Right lobe of liver (tissue), 6 donors: ENCODE measurements around the gene TSPYL2. TPM values are rescaled to one million over a fixed set of nuclear protein-coding genes. Genes with fewer than 3 reads are reported as not detected.
A peak's percentile ranks its signal among the peaks of the same experiment; 100 is the strongest.

Experiments
- ATAC-seq, 4 donors: fragments of 200-7000 bp; cut with Tn5 transposase; one replicate each; pipeline ENCODE4 v1.9.1; 2020; ENCODE audit warnings: mild to moderate bottlenecking in 4 of 4, moderate library complexity in 4 of 4
- DNase-seq, 3 donors: peaks; one replicate each; pipeline ENCODE4 v3.0.0-alpha.2; 2020
- H3K27ac ChIP-seq, 3 donors: fragments of 200-600 bp; one replicate each; pipeline ENCODE4 v1.8.0; 2022
- H3K27me3 ChIP-seq, 2 donors: fragments of 200-600 bp; one replicate each; pipeline ENCODE4 v1.8.0; 2022
- H3K36me3 ChIP-seq, 4 donors: fragments of 200-600 bp; sonication (generic) in 1 of 4; one replicate each; pipeline versions ENCODE4 v1.5.1 to v1.8.0; 2017 to 2022; ENCODE audit warnings: control low read depth in 1 of 4
- H3K4me1 ChIP-seq, 4 donors: fragments of 200-600 bp; sonication (generic) in 1 of 4; one replicate each; pipeline versions ENCODE4 v1.5.1 to v1.8.0; 2017 to 2022; ENCODE audit warnings: control low read depth in 1 of 4
- H3K4me3 ChIP-seq, 3 donors: fragments of 200-600 bp; one replicate each; pipeline ENCODE4 v1.8.0; 2022
- H3K9me3 ChIP-seq, 4 donors: fragments of 200-600 bp; sonication (generic) in 1 of 4; one replicate each; pipeline versions ENCODE4 v1.5.1 to v1.8.0; 2017 to 2022; ENCODE audit warnings: control low read depth in 1 of 4
- POLR2A ChIP-seq: fragments of 450-650 bp; IDR thresholded peaks from one replicate; pipeline ENCODE4 v1.6.1; 2017; ENCODE audit warnings: antibody characterized with exemption, mild to moderate bottlenecking
- WGBS: methylation state at CpG from one replicate; pipeline ENCODE4 v1.1.6; 2018; ENCODE audit warnings: low coverage, low lambda C conversion rate; ENCODE audit not compliant: insufficient coverage; ENCODE audit errors: missing lambda C conversion rate; 5-methylcytosine and 5-hydroxymethylcytosine counted together
- intact Hi-C, 2 donors: fragments of 100-400 bp; cut with DNase I; formaldehyde crosslinking; loops; one replicate each; pipeline versions ENCODE4 v1.11.2 to v1.14.1; 2022
- total RNA-seq, 6 experiments: library from RNA; depleted of rRNA in 2 of 6; stranded (reverse); fragments of >200 nt in 2 of 6; fragmentation: NEBNext Ultra II Directional in 3 of 6; extraction: Animal tissue kit (Norgen Biotek cat#: 25700) in 3 of 6; gene quantifications; one replicate each; pipeline versions ENCODE4 v1.1.0 to v1.2.4, GENCODE V29; 2016 to 2023
- TF ChIP-seq, protein P1 (sequence below), 4 donors: fragments of 200-600 bp in 3 of 4; fragments of 450-650 bp in 1 of 4; IDR thresholded peaks; one replicate each; pipeline versions ENCODE4 v1.5.1 to v1.8.0; 2016 to 2022; ENCODE audit warnings: antibody characterized with exemption in 4 of 4, mild to moderate bottlenecking in 2 of 4
- donor health status: DM: no; HTN: yes; CAD: no.
- donor health status: DM: no; HTN: no; CAD: no.
- donor health status: DM: no; HTN: no; CAD: no.
- donor health status: DM: no; HTN: yes; CAD: no.
- donor health status: DM: no; HTN: yes; CAD: no.

The TSPYL2 gene
- total RNA-seq, 6 experiments from 2014 or later: 2.8 to 8.8 (median 4.9) TPM

DNA sequence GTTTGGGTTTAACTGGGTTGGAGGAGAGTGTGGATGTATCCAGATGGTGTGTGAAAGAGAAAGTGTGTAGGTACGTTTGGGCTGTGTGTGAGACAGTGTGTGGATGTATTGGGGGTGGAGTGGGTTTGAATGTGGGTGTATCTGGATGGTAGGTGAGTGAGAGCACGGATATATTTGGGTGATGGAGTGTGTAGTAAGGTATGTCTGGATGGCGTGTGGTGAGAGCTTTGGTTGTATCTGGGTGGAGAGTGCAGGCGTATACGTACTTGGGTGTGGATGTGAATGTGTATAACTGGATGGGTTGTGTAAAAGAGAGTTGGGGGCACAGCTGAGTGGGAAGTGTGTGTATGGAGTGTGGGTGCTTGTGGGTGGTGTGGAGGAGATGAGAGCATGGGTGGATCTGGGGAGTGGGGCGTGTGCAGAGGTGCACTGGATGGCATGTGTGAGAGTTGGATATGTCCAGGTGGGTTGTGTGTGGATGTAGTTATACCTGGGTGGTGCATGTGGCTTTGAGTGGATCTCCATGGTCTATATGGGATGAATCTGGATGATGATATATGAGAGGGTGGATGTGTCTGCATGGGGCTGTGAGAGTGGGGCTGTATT lies 26.8 kb upstream of the TSPYL2 start:
- TF ChIP-seq POLR2A: no peak
- TF ChIP-seq, protein P1, sequence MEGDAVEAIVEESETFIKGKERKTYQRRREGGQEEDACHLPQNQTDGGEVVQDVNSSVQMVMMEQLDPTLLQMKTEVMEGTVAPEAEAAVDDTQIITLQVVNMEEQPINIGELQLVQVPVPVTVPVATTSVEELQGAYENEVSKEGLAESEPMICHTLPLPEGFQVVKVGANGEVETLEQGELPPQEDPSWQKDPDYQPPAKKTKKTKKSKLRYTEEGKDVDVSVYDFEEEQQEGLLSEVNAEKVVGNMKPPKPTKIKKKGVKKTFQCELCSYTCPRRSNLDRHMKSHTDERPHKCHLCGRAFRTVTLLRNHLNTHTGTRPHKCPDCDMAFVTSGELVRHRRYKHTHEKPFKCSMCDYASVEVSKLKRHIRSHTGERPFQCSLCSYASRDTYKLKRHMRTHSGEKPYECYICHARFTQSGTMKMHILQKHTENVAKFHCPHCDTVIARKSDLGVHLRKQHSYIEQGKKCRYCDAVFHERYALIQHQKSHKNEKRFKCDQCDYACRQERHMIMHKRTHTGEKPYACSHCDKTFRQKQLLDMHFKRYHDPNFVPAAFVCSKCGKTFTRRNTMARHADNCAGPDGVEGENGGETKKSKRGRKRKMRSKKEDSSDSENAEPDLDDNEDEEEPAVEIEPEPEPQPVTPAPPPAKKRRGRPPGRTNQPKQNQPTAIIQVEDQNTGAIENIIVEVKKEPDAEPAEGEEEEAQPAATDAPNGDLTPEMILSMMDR (IDR thresholded peaks at IDR 0.05): no peak
- 67% methylated on average over 6 of the region's 6 CpGs for WGBS
- no peak for DNase-seq
- H3K27me3 ChIP-seq: no peaks in the 10 kb centered on the region
- no peaks in the 10 kb centered on the region for H3K9me3 ChIP-seq
- ATAC-seq: peak in 1 of 4 donors; percentile 34
- H3K27ac ChIP-seq: no peak overlapping the region
- intact Hi-C loops: no loop called here
- no peaks in the 10 kb centered on the region for H3K4me1 ChIP-seq
- H3K36me3 ChIP-seq: no peaks in the 10 kb centered on the region
- H3K4me3 ChIP-seq: no peak overlapping the region

DNA sequence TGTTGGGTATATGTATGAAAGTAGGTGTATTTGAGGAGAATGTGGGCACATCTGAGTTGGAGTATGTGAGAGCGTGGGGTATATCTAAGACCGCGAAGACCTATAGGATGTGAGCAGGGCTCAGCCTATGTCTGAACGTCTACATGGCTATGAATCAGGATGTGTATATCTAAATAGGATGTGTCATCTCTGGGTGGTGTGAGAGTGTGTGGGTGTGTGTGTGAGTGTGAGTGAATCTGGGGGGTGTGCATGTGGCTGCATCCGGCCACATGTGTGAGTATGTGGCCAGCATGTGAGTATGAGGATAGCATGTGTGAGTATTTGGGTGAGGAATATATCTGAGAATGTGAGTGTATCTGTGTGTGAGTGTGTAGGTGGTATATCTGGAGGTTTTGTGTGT lies 25.9 kb upstream of the TSPYL2 start:
- H3K9me3 ChIP-seq: no peaks in the 10 kb centered on the region
- DNase-seq (no peak), ATAC-seq (no peak)
- no peaks in the 10 kb centered on the region for H3K27me3 ChIP-seq
- TF ChIP-seq POLR2A: no peak
- TF ChIP-seq, protein P1 (IDR thresholded peaks at IDR 0.05): no peak
- WGBS: 77% methylated on average over 5 of the region's 5 CpGs
- no peak overlapping the region for H3K4me3 ChIP-seq
- H3K36me3 ChIP-seq: no peaks in the 10 kb centered on the region
- no peaks in the 10 kb centered on the region for H3K4me1 ChIP-seq
- no peak overlapping the region for H3K27ac ChIP-seq
- intact Hi-C loops: no loop called here

DNA sequence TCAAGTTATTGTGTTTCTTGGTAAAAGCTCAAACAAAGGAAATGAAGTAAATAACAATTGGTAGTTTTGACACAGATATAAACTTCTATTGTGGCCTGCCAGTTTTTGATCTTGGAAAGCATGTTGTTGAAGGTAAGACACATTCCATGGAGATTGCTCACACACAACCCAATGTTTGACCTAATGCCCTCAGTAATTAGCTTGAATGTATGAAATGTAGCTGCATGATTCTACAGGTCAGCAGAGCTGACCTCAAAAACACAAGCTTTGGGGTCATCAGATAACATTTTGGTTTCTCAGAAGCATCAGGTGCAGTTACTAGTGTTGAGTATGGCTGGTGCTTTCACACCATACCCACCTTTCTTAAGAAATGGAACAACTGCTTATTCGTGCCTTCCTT lies 17.1 kb upstream of the TSPYL2 start:
- WGBS: 27% methylated on average over 1 of the region's 1 CpG

DNA sequence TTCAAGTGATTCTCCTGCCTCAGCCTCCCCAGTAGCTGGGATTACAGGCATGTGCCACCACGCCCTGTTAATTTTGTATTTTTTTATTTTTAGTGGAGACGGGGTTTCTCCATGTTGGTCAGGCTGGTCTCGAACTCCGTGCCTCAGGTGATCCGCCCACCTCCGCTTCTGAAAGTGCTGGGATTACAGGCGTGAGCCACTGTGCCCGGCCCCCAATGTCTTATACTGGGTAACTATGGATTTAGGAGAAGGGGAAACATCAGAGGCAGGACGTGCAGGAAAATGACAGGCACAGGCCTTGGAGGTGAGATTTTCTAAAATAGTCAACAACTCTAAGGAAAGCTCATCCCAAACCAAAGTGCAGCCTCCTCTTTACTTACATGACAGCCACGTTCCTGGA lies 11.1 kb upstream of the TSPYL2 start:
- H3K9me3 ChIP-seq: no peaks in the 10 kb centered on the region
- H3K36me3 ChIP-seq: no peaks in the 10 kb centered on the region
- H3K4me3 ChIP-seq: no peak overlapping the region
- ATAC-seq (no peak), DNase-seq (no peak)
- TF ChIP-seq, protein P1 (IDR thresholded peaks at IDR 0.05): no peak
- no peak for TF ChIP-seq POLR2A
- H3K27ac ChIP-seq: no peak overlapping the region
- no peaks in the 10 kb centered on the region for H3K4me1 ChIP-seq
- intact Hi-C loops: no loop called here
- no peaks in the 10 kb centered on the region for H3K27me3 ChIP-seq
- WGBS: 45% methylated on average over 9 of the region's 10 CpGs

More for the DNA sequence above, 17.1 kb upstream of the TSPYL2 start:
- no peak overlapping the region for H3K27ac ChIP-seq
- H3K9me3 ChIP-seq: no peaks in the 10 kb centered on the region
- TF ChIP-seq, protein P1 (IDR thresholded peaks at IDR 0.05): no peak
- TF ChIP-seq POLR2A: no peak
- no peaks in the 10 kb centered on the region for H3K4me1 ChIP-seq
- DNase-seq (no peak), ATAC-seq (no peak)
- intact Hi-C loops: no loop called here
- no peaks in the 10 kb centered on the region for H3K36me3 ChIP-seq
- H3K27me3 ChIP-seq: no peaks in the 10 kb centered on the region
- H3K4me3 ChIP-seq: no peak overlapping the region
